RKO (cell line): ENCODE measurements around the gene GALNTL6.
A peak's percentile ranks its signal among the peaks of the same experiment; 100 is the strongest.

Experiments
- DNase-seq: peaks from one replicate; pipeline ENCODE4 v3.0.0-alpha.2; 2016; ENCODE audit warnings: low spot score

GALNTL6 gene

GRCh38 chr4:172813359-172813923 lies 1000.2 kb downstream of the GALNTL6 start:
- no peak for DNase-seq

GRCh38 chr4:172815499-172816164 lies 1002.4 kb downstream of the GALNTL6 start:
- no peak for DNase-seq

- no peak for DNase-seq
Observed at GRCh38 chr4:172818901-172819300, 1005.7 kb downstream of the GALNTL6 start.

GRCh38 chr4:172819353-172819752 lies 1006.1 kb downstream of the GALNTL6 start:
- DNase-seq, result peak; percentile 21

GRCh38 chr4:172822331-172822730 lies 1009.1 kb downstream of the GALNTL6 start:
- DNase-seq, result no peak

GRCh38 chr4:172826346-172826745 lies 1013.1 kb downstream of the GALNTL6 start:
- no peak for DNase-seq

- DNase-seq, result no peak
Observed at GRCh38 chr4:172826861-172827260, 1013.7 kb downstream of the GALNTL6 start.

- DNase-seq, result peak; percentile 28
Observed at GRCh38 chr4:172830295-172830764, 1017.1 kb downstream of the GALNTL6 start.

- DNase-seq, result no peak
Observed at GRCh38 chr4:172836661-172837060, 1023.5 kb downstream of the GALNTL6 start.

GRCh38 chr4:172838111-172838510 lies 1024.9 kb downstream of the GALNTL6 start:
- no peak for DNase-seq

- no peak for DNase-seq
Observed at GRCh38 chr4:172838943-172839342, 1025.7 kb downstream of the GALNTL6 start.

- no peak for DNase-seq
Observed at GRCh38 chr4:172842779-172843178, 1029.6 kb downstream of the GALNTL6 start.

- no peak for DNase-seq
Observed at GRCh38 chr4:172843192-172843591, 1030.0 kb downstream of the GALNTL6 start.

- no peak for DNase-seq
Observed at GRCh38 chr4:172844556-172844955, 1031.4 kb downstream of the GALNTL6 start.

GRCh38 chr4:172845281-172845680 lies 1032.1 kb downstream of the GALNTL6 start:
- no peak for DNase-seq

- peak; percentile 65 for DNase-seq
Observed at GRCh38 chr4:172850838-172851237, 1037.6 kb downstream of the GALNTL6 start.

GRCh38 chr4:172851534-172851933 lies 1038.3 kb downstream of the GALNTL6 start:
- no peak for DNase-seq

- DNase-seq, result no peak
Observed at GRCh38 chr4:172857026-172857425, 1043.8 kb downstream of the GALNTL6 start.

GRCh38 chr4:172858731-172859230 lies 1045.6 kb downstream of the GALNTL6 start:
- DNase-seq, result no peak

- DNase-seq, result no peak
Observed at GRCh38 chr4:172865103-172865502, 1051.9 kb downstream of the GALNTL6 start.

- no peak for DNase-seq
Observed at GRCh38 chr4:172865531-172866127, 1052.4 kb downstream of the GALNTL6 start.

- no peak for DNase-seq
Observed at GRCh38 chr4:172866421-172866820, 1053.2 kb downstream of the GALNTL6 start.

GRCh38 chr4:172867835-172868234 lies 1054.6 kb downstream of the GALNTL6 start:
- DNase-seq, result no peak
